H1 (cell line): ENCODE results near the gene PPM1G. TPM values are rescaled to one million over a fixed set of nuclear protein-coding genes. Genes with fewer than 3 reads are reported as not detected.

Experiments used
- CTCF ChIA-PET: fragments of 300-600 bp; sonication (Branson Sonifier 250); formaldehyde crosslinking; loops from one replicate; lab custom pipeline; 2021; ENCODE audit not compliant: partially characterized antibody; lab: Charles Lee
- POLR2A ChIA-PET: fragments of 300-600 bp; sonication (Branson Sonifier 250); formaldehyde crosslinking; loops from one replicate; lab custom pipeline; 2021; ENCODE audit warnings: inconsistent platforms; ENCODE audit not compliant: partially characterized antibody; lab: Charles Lee
- DNase-seq, 2 experiments: peaks; one replicate each; pipeline versions ENCODE4 v3.0.0 to v3.0.0-alpha.2; 2010 to 2022; ENCODE audit warnings: low spot score in 2 of 2, low read depth in 1 of 2, mixed read lengths in 1 of 2
- FAIRE-seq: peaks from 2 replicates; lab custom pipeline; 2011; peaks lifted over from hg19 to GRCh38; lab: Jason Lieb, UNC
- H2AFZ ChIP-seq: 2 replicates; pipeline ENCODE4 v1.8.1; 2012; ENCODE audit warnings: low read length, inconsistent platforms
- H2AK5ac ChIP-seq: 2 replicates; pipeline ENCODE4 v1.6.1; 2013; ENCODE audit warnings: low read depth, low read length
- H2BK120ac ChIP-seq: replicated peaks from 2 replicates; pipeline ENCODE3; 2013; ENCODE audit warnings: low read depth, low read length, inconsistent platforms
- H2BK12ac ChIP-seq: 2 replicates; pipeline ENCODE4 v1.6.1; 2013; ENCODE audit warnings: low read depth, low read length
- H2BK15ac ChIP-seq: 2 replicates; pipeline ENCODE4 v1.6.1; 2013; ENCODE audit warnings: low read length
- H2BK20ac ChIP-seq: 2 replicates; pipeline ENCODE4 v1.6.1; 2013; ENCODE audit warnings: low read length
- H2BK5ac ChIP-seq: 2 replicates; pipeline ENCODE4 v1.6.1; 2013; ENCODE audit warnings: low read depth, low read length
- H3K14ac ChIP-seq: 2 replicates; pipeline ENCODE4 v1.6.1; 2013; ENCODE audit warnings: inconsistent platforms; ENCODE audit not compliant: insufficient read length
- H3K18ac ChIP-seq: 2 replicates; pipeline ENCODE4 v1.6.1; 2013; ENCODE audit warnings: low read length; ENCODE audit errors: extremely low read depth
- H3K23ac ChIP-seq: 2 replicates; pipeline ENCODE4 v1.6.1; 2013; ENCODE audit warnings: inconsistent platforms; ENCODE audit not compliant: insufficient read length
- H3K23me2 ChIP-seq: 2 replicates; pipeline ENCODE4 v1.6.1; 2013; ENCODE audit warnings: low read depth, low read length
- H3K27ac ChIP-seq: 2 replicates; pipeline ENCODE4 v1.6.1; 2011; ENCODE audit warnings: low read depth, low read length, inconsistent platforms
- H3K27me3 ChIP-seq, 4 experiments: replicated peaks in 1 of 4; 1 replicate in 1 of 4; 2 replicates in 3 of 4; pipeline versions ENCODE4 v1.6.1 to v1.8.1; 2011 to 2013; ENCODE audit warnings: low read length in 3 of 4, mild to moderate bottlenecking in 3 of 4, inconsistent platforms in 2 of 4, mixed read lengths in 2 of 4, moderate library complexity in 1 of 4; ENCODE audit not compliant: control insufficient read depth in 3 of 4, insufficient read depth in 3 of 4; ENCODE audit errors: extremely low read depth in 1 of 4
- H3K36me3 ChIP-seq, 4 experiments: 2 replicates each; pipeline versions ENCODE4 v1.6.1 to v1.8.1; 2011 to 2013; ENCODE audit warnings: mild to moderate bottlenecking in 4 of 4, low read length in 3 of 4, moderate library complexity in 2 of 4, control low read depth in 1 of 4, inconsistent platforms in 1 of 4; ENCODE audit not compliant: insufficient read depth in 4 of 4, control insufficient read depth in 2 of 4
- H3K4ac ChIP-seq: replicated peaks from 2 replicates; pipeline ENCODE3; 2013; ENCODE audit warnings: low read length, low read depth, mixed read lengths, inconsistent platforms; ENCODE audit not compliant: insufficient read length
- H3K4me1 ChIP-seq, 4 experiments: replicated peaks in 1 of 4; 1 replicate in 1 of 4; 2 replicates in 3 of 4; pipeline versions ENCODE4 v1.6.1 to v1.8.1; 2011 to 2013; ENCODE audit warnings: low read length in 3 of 4, inconsistent platforms in 2 of 4, mixed read lengths in 1 of 4; ENCODE audit not compliant: insufficient read depth in 4 of 4, control insufficient read depth in 3 of 4
- H3K4me2 ChIP-seq, 2 experiments: 2 replicates each; pipeline versions ENCODE4 v1.6.1 to v1.8.1; 2011 to 2013; ENCODE audit warnings: low read depth in 2 of 2, low read length in 2 of 2, control low read depth in 1 of 2, inconsistent platforms in 1 of 2, mild to moderate bottlenecking in 1 of 2; ENCODE audit not compliant: insufficient read depth in 1 of 2
- H3K4me3 ChIP-seq, 4 experiments: fragments of 200-600, 300-600 bp in 1 of 4; sonication (generic), shearing (Covaris generic), sonication (Bioruptor Twin) in 1 of 4; 2 replicates each; pipeline versions ENCODE4 v1.5.1 to v1.8.1; 2011 to 2016; ENCODE audit warnings: low read length in 4 of 4, low read depth in 3 of 4, control low read depth in 2 of 4, inconsistent platforms in 2 of 4, mild to moderate bottlenecking in 2 of 4, mixed read lengths in 1 of 4, moderate library complexity in 1 of 4; ENCODE audit not compliant: insufficient read depth in 2 of 4; ENCODE audit errors: extremely low read depth in 1 of 4
- H3K56ac ChIP-seq: replicated peaks from 2 replicates; pipeline ENCODE3; 2013; ENCODE audit warnings: low read depth, mild to moderate bottlenecking, mixed read lengths, low read length, inconsistent platforms; ENCODE audit not compliant: insufficient read length
- H3K79me1 ChIP-seq: 2 replicates; pipeline ENCODE4 v1.6.1; 2013; ENCODE audit warnings: low read depth, low read length, control low read depth
- H3K79me2 ChIP-seq, 2 experiments: 2 replicates each; pipeline versions ENCODE4 v1.6.1 to v1.8.1; 2012 to 2013; ENCODE audit warnings: low read length in 2 of 2, mild to moderate bottlenecking in 2 of 2, inconsistent platforms in 1 of 2; ENCODE audit not compliant: insufficient read depth in 2 of 2, control insufficient read depth in 1 of 2
- H3K9ac ChIP-seq, 4 experiments: replicated peaks in 1 of 4; 1 replicate in 1 of 4; 2 replicates in 3 of 4; pipeline versions ENCODE4 v1.6.1 to v1.8.1; 2011 to 2013; ENCODE audit warnings: low read depth in 3 of 4, low read length in 3 of 4, control low read depth in 2 of 4, mild to moderate bottlenecking in 2 of 4, moderate library complexity in 2 of 4, inconsistent platforms in 1 of 4; ENCODE audit errors: extremely low read depth in 1 of 4
- H3K9me3 ChIP-seq, 2 experiments: 2 replicates each; pipeline versions ENCODE4 v1.6.1 to v1.8.1; 2012 to 2013; ENCODE audit warnings: mild to moderate bottlenecking in 2 of 2, moderate library complexity in 2 of 2, control low read depth in 1 of 2, inconsistent platforms in 1 of 2, low read depth in 1 of 2, low read length in 1 of 2, mixed read lengths in 1 of 2; ENCODE audit not compliant: insufficient read depth in 2 of 2
- H4K20me1 ChIP-seq, 2 experiments: replicated peaks in 1 of 2; 2 replicates each; pipeline versions ENCODE3 to v1.8.1; 2011 to 2013; ENCODE audit warnings: inconsistent platforms in 2 of 2, low read length in 2 of 2, mild to moderate bottlenecking in 1 of 2; ENCODE audit not compliant: insufficient read depth in 2 of 2, control insufficient read depth in 1 of 2
- H4K5ac ChIP-seq: 2 replicates; pipeline ENCODE4 v1.6.1; 2013; ENCODE audit warnings: low read length, low read depth, mixed read lengths, inconsistent platforms; ENCODE audit not compliant: insufficient read length
- H4K8ac ChIP-seq: 2 replicates; pipeline ENCODE4 v1.8.0; 2013; ENCODE audit warnings: mild to moderate bottlenecking, moderate library complexity, low read length, inconsistent platforms; ENCODE audit not compliant: insufficient read depth; ENCODE audit errors: extremely low read depth
- H4K91ac ChIP-seq: replicated peaks from 2 replicates; pipeline ENCODE3; 2013; ENCODE audit warnings: low read length, mixed read lengths, inconsistent platforms; ENCODE audit not compliant: insufficient read length
- BRCA1 ChIP-seq: IDR thresholded peaks from 2 replicates; pipeline ENCODE4 v1.6.1; 2012; ENCODE audit warnings: low read depth, low read length, improper control_type of control experiment
- CBX5 ChIP-seq: fragments of 300-800, 300-1000 bp; sonication (generic); IDR thresholded peaks from 2 replicates; pipeline ENCODE4 v1.7.1; 2016; ENCODE audit warnings: antibody characterized with exemption, low read length, low read depth
- CBX8 ChIP-seq: fragments of 300-800, 300-1000 bp; sonication (generic); IDR thresholded peaks from 2 replicates; pipeline ENCODE4 v1.7.1; 2016; ENCODE audit warnings: low read depth, low read length, borderline replicate concordance
- CEBPB ChIP-seq: IDR thresholded peaks from 2 replicates; pipeline ENCODE4 v1.6.1; 2012; ENCODE audit warnings: low read depth, low read length
- E2F6 ChIP-seq: IDR thresholded peaks from 2 replicates; pipeline ENCODE4 v1.6.1; 2012; ENCODE audit warnings: inconsistent platforms
- EP300 ChIP-seq, 2 experiments: IDR thresholded peaks; 1 replicate in 1 of 2; 2 replicates in 1 of 2; pipeline ENCODE4 v1.6.1; 2011 to 2012; ENCODE audit warnings: low read depth in 2 of 2, low read length in 2 of 2, mild to moderate bottlenecking in 2 of 2, borderline replicate concordance in 1 of 2, inconsistent platforms in 1 of 2, moderate library complexity in 1 of 2
- JUN ChIP-seq: IDR thresholded peaks from 2 replicates; pipeline ENCODE4 v1.6.1; 2011; ENCODE audit warnings: low read depth, mild to moderate bottlenecking, improper control_type of control experiment, low read length
- JUND ChIP-seq: IDR thresholded peaks from 2 replicates; pipeline ENCODE4 v1.6.1; 2011; ENCODE audit warnings: mild to moderate bottlenecking, improper control_type of control experiment, low read length
- KDM1A ChIP-seq: fragments of 200-600, 300-600 bp; sonication (generic); IDR thresholded peaks from 2 replicates; pipeline ENCODE4 v1.7.1; 2016; ENCODE audit warnings: mild to moderate bottlenecking, low read length, borderline replicate concordance
- POLR2A ChIP-seq, 2 experiments: IDR thresholded peaks; 1 replicate in 1 of 2; 2 replicates in 1 of 2; pipeline ENCODE4 v1.6.1; 2011; ENCODE audit warnings: low read depth in 2 of 2, low read length in 2 of 2, mild to moderate bottlenecking in 2 of 2; ENCODE audit errors: control extremely low read depth in 1 of 2
- POLR2AphosphoS5 ChIP-seq: IDR thresholded peaks from 2 replicates; pipeline ENCODE4 v1.6.1; 2011; ENCODE audit warnings: low read depth, low read length
- RBBP5 ChIP-seq: IDR thresholded peaks from 2 replicates; pipeline ENCODE4 v1.7.1; 2012; ENCODE audit warnings: low read depth, mild to moderate bottlenecking, inconsistent platforms, low read length, moderate library complexity, borderline replicate concordance
- SRF ChIP-seq: IDR thresholded peaks from 2 replicates; pipeline ENCODE4 v1.6.1; 2011; ENCODE audit warnings: mild to moderate bottlenecking, low read depth, low read length, moderate library complexity
- YY1 ChIP-seq: IDR thresholded peaks from 2 replicates; pipeline ENCODE4 v1.6.1; 2011; ENCODE audit warnings: low read depth, mild to moderate bottlenecking, low read length
- WGBS, 2 experiments: shearing (Covaris generic) in 1 of 2; methylation state at CpG; one replicate each; pipeline versions ENCODE4 v1.1.6 to v1.1.7; 2013 to 2015; ENCODE audit warnings: low lambda C conversion rate in 2 of 2, mixed read lengths in 2 of 2, inconsistent platforms in 1 of 2, low coverage in 1 of 2, missing lambda C conversion rate in 1 of 2; ENCODE audit not compliant: insufficient replicate concordance in 2 of 2, insufficient coverage in 1 of 2, insufficient read length in 1 of 2; ENCODE audit errors: extremely low coverage in 1 of 2, missing lambda C conversion rate in 1 of 2; 5-methylcytosine and 5-hydroxymethylcytosine counted together
- polyA plus RNA-seq, 7 experiments: library from polyadenylated mRNA; depleted of rRNA in 3 of 7; stranded (reverse) in 5 of 7; unstranded in 2 of 7; fragments of >200 nt in 5 of 7; fragments of 200-250 nt in 2 of 7; gene quantifications; 1 replicate in 5 of 7; 2 replicates in 1 of 7; 4 replicates in 1 of 7; pipeline versions ENCODE4 v1.2.1 to v1.2.3, GENCODE V29; 2011 to 2013; ENCODE audit warnings: missing spikeins in 2 of 7, mixed read lengths in 2 of 7
- total RNA-seq: library from RNA; stranded (reverse); fragmentation: NEBNext Ultra II Directional; extraction: Animal tissue kit (Norgen Biotek cat#: 25700); gene quantifications from 2 replicates; pipeline ENCODE4 v1.2.1, GENCODE V29; 2021

PPM1G gene
- total and polyA plus RNA-seq, 2 of the 8 experiments (the other 6 are each of a cell fraction or from before 2014, with no cell fraction given), result 73.3 to 203 TPM

DNA sequence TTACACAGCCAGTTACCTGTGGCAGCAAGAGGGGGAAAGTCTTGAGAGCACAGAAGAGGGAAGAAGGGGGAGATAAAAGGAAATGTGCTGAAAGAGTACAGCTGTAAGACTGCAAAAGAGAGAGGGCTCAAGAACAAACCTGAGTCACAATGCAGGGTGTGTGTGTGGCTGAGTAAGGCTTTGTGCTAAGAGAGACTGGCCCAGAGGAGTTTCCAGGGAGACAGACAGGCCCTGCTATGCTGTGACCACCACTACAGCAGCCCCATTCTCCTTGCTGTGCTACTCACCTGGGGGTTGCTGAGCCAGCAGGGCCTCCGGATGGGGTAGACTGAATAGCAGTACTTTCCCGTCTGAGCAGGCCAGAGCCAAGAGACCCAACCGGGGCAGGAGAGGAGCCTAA lies 74.1 kb downstream of the PPM1G start:
- H3K4me1 ChIP-seq, result no peaks in the 10 kb centered on the region
- no peak overlapping the region for H3K4ac ChIP-seq
- no peaks in the 10 kb centered on the region for H3K27me3 ChIP-seq
- H4K91ac ChIP-seq, result no peak overlapping the region
- no peak overlapping the region for H4K5ac ChIP-seq
- H2BK15ac ChIP-seq, result no peak overlapping the region
- no peak overlapping the region for H2BK120ac ChIP-seq
- H2BK20ac ChIP-seq, result no peak overlapping the region
- no peak overlapping the region for H3K23ac ChIP-seq
- no peaks in the 10 kb centered on the region for H3K79me2 ChIP-seq
- no peaks in the 10 kb centered on the region for H3K23me2 ChIP-seq
- H2BK5ac ChIP-seq, result no peak overlapping the region
- 97% methylated on average over 3 of the region's 3 CpGs; no CpG with 5 or more reads in 1 of the 2 experiments for WGBS, 2 experiments
- H3K56ac ChIP-seq, result no peak overlapping the region
- H3K4me3 ChIP-seq, result no peak overlapping the region
- H3K18ac ChIP-seq, result no peak overlapping the region
- H2BK12ac ChIP-seq, result no peak overlapping the region
- no peaks in the 10 kb centered on the region for H3K9me3 ChIP-seq
- H2AFZ ChIP-seq, result no peak overlapping the region
- H3K9ac ChIP-seq, result no peak overlapping the region
- no peak overlapping the region for H3K27ac ChIP-seq
- DNase-seq, result no peak
- no peak for TF ChIP-seq BRCA1
- TF ChIP-seq E2F6, result no peak
- TF ChIP-seq POLR2AphosphoS5, result no peak
- no peak for TF ChIP-seq JUND
- no peak for TF ChIP-seq CBX8
- TF ChIP-seq SRF, result no peak
- no peak for TF ChIP-seq JUN
- no peak for TF ChIP-seq YY1
- no peak for TF ChIP-seq KDM1A
- TF ChIP-seq RBBP5, result no peak
- TF ChIP-seq POLR2A (IDR thresholded peaks at IDR 0.05; ENCODE audit: control extremely low read depth in 1 of 2, low read depth in 2 of 2, low read length in 2 of 2), result no peak
- TF ChIP-seq CEBPB, result no peak
- TF ChIP-seq CBX5, result no peak
- no peak for TF ChIP-seq EP300 (IDR thresholded peaks at IDR 0.05; ENCODE audit: borderline replicate concordance in 1 of 2, low read depth in 2 of 2, low read length in 2 of 2)
- no peak overlapping the region for H3K14ac ChIP-seq
- no peak overlapping the region for H4K8ac ChIP-seq
- CTCF ChIA-PET, result interaction anchor here (0.9 to 2.5 kb wide), 2 partner anchors 16 to 56 kb away, joined by 5 to 8 read pairs; no protein-coding TSS in a partner anchor
- no peak overlapping the region for H3K4me2 ChIP-seq
- H3K36me3 ChIP-seq, result peaks cover 30 to 77% (median 62%) of the 10 kb centered on the region in 4 experiments; a peak in 7 of 8 replicates
- FAIRE-seq, result no peak
- H2AK5ac ChIP-seq, result no peak overlapping the region
- peaks cover 0 to 2% of the 10 kb centered on the region in 2 experiments for H4K20me1 ChIP-seq
- H3K79me1 ChIP-seq, result no peaks in the 10 kb centered on the region
- POLR2A ChIA-PET, result interaction anchor here (1.0 to 1.5 kb wide), 4 partner anchors 9 to 13 kb away, joined by 3 to 11 read pairs (median 4); partner anchors contain the start of gene MPV17
